Activated T-cell treated with anti-CD3 and anti-CD28 coated beads for 24 hours (primary cell): ENCODE measurements around the gene DLEU7.

ENCODE experiments used
- DNase-seq: peaks from one replicate; pipeline ENCODE4 v3.0.0-alpha.2; 2020; ENCODE audit warnings: low read depth

The DLEU7 gene

DNA sequence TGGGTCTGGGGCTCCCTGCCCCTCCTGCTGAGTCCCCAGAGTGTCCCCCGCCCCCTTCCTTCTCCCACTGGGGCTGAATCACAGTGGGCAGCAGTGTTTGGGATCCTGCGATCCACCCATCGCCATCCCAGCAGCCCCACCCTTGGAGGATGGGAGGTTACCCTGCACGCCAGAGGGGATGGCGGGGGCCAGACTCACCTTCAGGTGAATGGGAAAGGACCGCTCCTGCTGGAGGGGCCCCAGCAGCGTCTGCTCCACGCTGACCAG lies 569 bp downstream of the DLEU7 start:
- DNase-seq, result no peak

DNA sequence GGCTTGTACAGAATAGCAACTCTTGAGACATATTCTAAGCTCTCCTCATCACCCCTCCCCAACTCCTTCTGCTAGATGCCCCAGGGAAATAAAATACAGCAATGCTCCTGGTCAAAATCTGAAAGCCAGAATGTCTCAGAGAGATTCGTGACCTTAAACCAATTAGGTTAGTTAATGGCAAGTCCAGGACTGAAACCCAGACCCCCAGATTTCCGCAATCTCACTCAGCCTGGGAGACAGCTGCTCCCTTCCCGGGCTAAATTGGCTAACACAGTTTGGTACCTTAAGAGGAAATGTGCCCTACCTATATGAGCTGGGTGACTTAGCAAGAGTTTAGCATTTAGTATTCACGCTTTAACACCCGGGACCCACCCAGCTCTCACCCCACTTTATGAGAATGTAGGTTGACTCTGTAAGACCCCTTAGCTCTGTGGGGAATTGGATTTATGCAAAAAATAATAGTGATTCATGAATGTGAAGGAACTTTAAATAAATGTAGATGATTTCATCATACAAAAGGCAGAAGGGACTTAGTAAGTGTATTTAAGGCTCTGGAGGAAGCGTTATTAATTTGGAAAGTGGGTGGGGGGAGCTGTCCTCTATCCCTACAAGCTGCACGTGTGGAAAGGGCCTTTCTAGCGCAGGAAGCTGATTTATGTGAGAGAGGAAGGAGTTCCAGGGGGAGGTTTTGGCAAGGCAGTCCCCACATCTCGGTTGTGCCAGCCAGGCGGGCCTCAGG lies 1.1 kb downstream of the DLEU7 start:
- no peak for DNase-seq

DNA sequence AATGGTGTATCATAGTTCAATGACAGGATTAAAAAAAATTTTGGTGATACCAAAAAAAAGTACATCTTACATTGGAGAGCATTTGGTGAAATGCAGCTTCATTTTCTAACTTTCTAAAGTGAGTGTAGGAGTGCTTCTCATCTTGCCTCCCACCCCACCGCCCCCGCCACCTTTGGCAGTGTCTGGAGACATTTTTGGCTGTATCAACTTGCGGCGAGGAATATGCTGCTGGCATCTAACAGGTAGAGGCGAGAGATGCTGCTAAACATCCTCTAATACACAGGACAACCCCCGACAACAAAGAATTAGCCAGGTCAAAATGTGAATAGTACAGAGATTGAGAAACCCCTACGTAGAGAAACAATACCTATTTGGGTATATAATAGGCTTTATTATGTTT lies 1.7 kb downstream of the DLEU7 start:
- DNase-seq, result no peak

DNA sequence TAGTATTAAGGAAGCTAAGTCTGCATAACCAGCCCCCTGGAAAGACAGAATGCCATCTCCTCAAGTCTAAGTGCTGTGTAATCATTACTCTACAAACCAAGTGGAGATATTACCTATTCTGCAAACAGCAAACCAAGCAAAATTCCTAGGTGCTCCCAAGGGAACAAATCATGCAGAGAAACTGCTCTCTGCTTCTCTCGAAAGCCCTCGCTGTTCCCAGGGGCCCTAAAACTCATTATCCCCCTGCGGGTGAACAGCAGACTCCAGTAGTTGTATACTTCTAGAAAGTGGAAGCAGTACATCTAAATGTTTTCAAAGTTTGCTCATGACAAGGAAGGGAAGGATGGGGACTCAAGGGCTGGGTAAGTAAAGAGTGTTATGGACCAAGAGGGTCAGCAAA lies 3.2 kb downstream of the DLEU7 start:
- DNase-seq, result no peak

DNA sequence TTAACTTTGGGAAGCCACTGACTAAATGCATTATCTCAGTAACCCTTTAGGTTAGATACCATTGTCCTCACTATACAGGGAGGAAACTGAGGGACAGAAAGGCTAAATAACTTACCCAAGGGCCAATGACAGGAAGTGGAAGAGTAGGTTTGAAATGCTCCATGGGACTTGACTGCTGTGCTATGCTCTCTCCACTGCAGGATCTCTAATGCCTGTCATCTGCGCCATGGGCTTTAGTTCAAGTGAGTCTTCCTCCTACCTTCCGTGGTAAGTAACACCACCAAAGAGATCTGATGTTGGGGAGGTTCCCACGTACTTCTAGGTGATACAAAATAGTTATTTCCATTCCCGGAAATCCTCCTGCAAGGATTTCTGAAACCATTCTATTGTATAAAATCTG lies 3.7 kb downstream of the DLEU7 start:
- DNase-seq, result no peak

DNA sequence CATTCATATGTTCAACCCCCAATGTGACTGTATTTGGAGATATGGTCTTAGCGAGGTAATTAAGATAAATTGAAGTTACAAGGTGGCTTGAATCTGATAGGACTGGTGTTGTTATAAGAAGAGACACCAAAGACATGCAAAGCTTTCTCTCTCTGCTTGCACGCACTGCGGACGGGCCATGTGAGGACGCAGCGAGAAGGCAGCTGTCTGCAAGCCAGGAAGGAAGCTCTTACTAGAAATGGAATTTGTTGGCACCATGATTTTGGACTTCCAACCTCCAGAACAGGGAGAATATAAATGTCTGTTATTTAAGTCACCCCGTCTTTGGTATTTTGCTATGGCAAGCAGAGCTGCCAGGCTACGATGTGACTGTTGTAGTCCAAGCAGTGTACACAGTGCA lies 4.8 kb downstream of the DLEU7 start:
- no peak for DNase-seq

DNA sequence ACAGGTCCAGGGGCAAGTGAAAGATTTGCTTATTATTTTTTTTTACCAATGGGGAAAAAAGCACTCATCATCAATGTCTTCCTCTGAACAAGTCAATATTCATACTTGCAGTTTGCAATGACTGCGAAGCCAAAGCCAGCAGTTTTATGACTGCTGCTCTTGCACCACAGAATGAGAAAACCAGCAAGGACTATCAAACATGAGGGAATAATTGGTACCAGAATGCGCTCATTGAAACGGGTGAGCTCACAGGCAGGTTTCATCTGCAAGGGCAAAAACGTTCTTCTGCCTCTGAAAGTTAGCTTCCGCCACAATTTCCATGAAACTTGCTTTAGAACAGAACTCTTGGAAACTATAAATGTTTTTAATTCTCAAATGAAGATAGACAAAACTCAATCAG lies 5.5 kb downstream of the DLEU7 start:
- no peak for DNase-seq

DNA sequence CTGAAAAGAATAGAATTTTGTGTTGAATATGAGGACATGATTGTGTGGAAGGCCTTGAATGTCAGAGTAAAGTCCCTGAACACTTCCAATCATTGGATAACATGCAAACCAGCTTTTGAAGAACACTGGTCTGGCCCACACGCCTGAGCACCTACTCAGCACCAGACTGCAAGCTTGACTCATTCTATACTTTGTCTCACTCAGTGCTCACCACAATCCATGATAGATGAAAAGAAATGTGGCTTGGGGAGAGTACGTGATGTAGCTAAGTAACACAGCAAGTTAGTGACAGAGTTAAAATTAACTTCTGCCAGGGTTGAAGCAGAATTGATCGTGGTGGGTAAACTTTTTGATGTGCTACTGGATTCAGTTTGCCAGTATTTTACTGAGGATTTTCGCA lies 12.0 kb downstream of the DLEU7 start:
- no peak for DNase-seq

DNA sequence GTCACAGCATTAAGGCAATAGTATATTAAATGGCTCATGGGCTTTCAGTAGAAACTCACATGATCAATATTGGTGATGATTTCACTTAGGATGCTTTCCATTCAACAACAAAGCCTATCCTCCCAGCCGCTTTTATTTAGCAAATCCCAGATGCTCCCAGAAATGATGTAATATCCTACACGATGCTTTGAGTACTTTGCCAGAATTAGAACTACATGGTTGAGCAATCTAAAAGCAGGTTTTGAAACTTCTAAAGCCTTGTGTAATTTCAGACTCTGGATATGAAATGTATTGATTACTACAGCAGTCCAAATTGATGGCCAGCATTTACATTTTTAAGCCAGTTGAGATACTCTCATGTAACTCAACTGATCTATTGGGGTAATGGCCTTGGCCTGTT lies 13.6 kb downstream of the DLEU7 start:
- DNase-seq, result no peak

DNA sequence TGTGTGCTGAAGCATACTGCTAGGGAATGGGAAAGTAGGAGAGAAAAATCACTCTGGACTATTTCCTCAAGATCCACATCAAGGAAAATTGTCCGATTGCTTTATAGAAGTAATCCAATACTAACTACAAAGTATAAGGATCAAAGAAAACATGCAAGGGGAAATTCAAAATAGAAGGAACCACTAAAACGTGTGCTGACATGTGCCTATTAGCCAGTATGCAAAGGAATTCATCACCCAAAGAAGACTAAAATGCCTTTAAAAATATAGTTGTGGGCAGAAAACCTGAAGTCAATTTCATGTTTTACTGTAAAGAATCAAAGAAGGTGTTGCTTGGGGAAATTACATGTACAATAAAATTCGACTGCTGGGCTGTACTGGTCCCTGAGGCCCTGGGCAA lies 14.3 kb downstream of the DLEU7 start:
- DNase-seq, result no peak

DNA sequence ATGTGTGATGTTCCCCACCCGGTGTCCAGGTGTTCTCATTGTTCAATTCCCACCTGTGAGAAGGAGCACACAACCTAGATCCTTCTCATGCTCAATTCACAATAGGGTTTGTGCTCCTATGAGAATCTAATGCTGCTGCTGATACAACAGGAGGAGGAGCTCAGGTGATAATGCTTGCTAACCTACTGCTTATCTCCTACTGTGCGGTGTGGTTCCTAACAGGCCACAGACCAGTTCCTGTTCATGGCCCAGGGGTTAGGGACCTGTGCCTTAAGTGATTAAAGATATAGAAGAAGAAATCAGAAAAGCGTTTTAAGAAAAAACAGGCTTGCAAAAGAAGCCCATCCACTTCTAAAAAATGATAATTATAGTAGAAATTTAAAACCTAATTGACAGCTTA lies 17.5 kb downstream of the DLEU7 start:
- DNase-seq, result no peak

DNA sequence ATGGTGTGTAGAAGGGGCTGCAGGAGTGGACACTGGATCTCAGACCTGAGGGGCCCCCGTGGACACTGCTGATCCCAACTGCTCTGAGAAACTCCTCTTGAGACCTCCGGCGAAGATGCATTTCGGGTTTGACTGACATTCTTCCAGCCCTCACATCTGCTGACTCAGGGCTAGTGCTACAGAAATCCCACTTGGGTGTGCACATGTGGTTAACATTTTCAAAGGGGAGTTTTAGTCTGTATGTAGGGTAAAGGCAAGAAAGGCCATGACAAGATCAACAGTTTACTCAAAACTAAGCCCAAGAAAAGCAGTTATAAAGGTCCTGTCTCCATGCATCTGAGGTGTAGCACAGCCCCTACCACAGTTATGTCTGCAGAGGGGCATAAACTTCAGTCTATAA lies 31.2 kb downstream of the DLEU7 start:
- DNase-seq, result no peak

DNA sequence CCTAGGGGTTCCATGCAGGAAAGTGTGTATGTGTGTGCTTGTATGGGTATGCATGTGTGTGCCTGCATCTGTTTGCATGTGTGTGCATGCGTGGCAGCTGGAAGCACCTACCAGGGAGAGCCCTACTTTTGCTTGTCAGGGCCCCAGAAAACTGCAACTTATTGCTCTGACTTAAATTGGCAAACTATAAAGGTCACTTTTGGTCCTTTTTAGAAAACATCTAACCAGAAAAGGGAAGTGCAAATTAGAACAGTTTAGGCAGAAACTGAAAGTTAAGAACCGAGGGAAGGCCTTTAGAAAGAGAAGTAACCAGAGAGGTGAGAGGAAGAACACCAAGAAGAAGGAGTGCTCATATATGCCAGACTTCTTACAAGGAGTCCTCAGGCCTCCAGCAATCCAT lies 32.5 kb downstream of the DLEU7 start:
- no peak for DNase-seq

DNA sequence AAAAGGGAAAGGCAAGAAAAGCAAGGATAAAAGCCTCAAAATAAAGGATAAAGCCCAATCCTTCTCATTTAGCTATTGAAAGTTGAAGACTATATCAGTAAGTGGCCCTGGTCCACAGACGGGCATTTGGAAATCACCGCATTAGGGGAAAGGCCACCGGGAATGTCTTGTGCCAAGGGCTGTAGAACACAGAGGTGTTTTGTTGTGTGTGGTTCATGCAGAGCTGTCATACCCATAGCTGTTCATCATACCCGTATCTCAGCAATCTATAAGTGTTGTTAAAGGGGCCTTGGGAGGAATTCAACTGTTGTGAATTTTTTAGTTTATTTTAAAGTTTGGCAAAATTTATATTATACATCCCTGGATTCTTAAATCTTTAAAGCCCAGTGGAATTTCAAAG lies 33.0 kb downstream of the DLEU7 start:
- no peak for DNase-seq

DNA sequence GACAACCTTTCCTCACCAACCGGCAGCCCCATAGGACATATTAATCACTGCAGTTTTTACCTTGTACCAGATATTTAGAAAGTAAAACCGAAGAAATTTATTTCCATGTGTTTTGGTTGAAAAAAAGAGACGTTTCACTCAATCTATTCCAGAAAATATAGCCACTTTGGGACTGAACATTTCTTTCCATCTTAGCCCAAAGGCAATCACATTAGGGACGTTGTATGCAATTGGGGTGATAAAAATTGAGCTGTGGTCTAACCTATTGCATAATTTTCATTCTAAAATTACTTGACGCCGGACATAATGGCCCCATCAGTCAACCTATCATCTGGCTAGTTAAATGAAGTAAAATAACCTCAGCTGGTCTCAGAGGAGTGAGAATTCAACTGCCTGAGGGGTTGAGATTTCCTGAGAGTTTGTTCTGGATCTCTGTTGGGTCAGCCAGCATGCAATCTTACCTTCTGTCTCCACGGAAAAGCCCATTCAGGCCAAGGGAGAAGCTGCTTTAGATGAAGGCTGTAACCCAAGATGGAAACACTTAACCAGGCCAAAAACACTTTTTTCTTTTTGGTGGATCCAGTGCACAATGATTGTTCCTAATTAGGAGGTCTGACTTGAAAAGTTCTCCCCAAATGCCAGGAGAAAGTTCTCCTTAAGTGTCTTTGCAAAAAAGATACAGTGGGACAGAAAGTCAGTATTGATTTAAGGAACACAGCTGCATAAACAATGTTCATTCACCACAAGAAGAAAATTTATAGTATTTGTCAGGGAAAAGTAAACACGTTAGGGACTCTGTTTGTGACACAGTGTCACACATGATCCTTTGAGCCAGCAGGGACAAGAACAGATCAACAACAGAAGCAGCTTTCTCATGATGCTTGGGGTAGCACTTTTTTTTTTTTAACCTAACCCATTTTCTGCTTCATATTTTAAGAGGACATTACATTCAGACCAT lies 34.1 kb downstream of the DLEU7 start:
- no peak for DNase-seq

DNA sequence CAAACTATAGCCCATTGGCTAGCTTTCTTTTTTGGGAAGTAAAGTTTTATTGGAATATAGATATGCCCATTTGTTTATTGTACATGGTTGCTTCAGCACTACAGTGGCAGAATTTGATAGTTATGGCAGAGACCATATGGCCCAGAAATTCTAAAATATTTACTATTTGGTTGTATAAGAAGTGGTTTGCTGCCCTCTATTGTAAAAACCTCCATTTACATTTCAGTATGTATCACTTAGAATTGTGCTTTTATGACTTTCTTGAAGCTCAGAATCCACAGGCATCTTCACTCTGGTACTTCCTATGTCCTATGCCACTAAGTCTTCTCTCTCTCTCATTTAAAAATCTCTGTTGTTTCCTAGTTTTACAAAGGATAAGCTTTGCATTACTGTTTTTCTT lies 37.7 kb downstream of the DLEU7 start:
- DNase-seq, result no peak

DNA sequence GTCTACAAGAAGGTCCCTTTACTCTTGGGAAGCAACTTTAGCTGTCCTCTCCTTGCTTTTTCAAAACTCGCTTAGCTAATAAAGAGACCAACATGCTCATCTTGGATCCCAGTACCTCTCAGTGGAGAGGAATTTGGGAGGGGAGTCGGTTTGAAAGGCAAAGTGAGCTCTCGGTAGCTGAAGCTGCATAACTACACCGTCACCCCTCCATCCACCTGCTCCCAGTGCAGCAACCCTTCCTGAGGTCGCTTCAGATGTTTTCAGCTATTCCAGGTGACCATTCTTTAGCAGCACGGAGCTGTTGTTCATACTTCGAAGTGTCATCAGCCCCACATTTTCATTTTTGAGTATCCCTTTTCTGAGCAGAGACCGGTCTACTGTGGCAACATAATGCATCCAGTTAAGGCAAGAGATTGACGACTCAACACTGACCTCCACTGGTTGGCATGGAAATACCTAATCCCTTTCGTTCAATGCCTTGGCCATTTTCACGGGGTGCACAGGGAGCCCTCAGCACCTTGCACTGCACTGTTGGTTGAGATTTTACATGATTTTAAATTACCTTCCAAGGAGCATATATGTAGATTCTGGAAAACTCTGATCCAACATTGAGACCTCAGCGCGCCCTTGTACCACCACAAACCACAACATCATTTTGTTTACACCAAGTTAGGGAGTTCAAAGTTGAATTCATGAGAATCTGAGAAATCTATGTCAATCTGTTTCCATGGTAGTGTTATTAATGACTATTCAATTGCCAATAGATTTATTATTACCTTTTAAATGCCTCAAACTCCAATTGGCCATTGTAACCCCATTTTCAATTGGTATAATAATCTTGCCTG lies 42.2 kb downstream of the DLEU7 start:
- peak; percentile 58 for DNase-seq

DNA sequence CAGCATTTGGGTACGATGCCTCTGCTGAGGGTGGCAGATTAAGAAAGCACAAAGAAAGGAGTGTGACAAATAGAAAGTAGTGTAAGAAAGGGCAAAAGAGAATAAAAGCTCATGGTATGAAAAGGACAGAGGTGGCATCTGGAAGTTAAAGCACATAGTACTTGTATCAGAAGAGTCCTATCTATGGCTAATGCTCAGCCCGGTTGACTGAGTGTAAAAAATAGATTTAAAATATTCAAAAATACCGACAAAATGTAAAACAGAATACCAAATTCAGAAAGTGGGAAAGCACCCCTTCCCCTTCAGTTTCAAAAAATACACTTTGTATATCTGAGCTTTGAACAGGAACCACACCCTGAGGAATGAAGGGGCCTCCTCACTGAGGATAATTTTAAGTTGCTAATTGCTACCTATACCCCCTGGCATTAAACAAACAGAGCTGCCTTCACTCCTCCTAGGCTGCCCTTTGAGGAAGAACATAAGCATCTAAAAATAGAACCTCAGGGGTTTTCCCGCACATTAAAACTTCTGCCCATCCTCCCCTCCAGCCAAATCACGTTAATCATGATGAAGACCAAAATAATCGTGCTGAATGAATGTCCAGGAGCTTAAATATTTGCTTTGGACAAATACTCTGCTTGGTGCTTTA lies 43.3 kb downstream of the DLEU7 start:
- DNase-seq, result no peak

DNA sequence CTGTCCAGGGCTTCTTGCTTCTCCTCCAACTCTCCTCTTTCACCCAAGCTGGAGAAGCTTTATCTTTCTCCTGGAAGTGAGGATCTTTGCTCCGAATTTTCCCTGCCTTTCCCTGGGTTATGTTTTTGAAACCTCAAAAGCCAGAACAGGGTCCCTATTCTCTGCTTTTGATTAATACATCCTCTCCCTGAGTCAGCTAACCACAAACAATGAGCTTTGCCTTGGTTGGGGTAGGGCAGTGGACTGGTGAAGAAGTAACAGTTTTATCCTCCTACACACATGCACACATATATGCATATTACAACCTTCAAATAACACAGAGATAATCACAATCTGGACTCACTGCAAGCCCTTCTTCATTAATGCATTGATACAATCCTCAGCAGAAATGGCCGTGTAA lies 44.6 kb downstream of the DLEU7 start:
- no peak for DNase-seq

DNA sequence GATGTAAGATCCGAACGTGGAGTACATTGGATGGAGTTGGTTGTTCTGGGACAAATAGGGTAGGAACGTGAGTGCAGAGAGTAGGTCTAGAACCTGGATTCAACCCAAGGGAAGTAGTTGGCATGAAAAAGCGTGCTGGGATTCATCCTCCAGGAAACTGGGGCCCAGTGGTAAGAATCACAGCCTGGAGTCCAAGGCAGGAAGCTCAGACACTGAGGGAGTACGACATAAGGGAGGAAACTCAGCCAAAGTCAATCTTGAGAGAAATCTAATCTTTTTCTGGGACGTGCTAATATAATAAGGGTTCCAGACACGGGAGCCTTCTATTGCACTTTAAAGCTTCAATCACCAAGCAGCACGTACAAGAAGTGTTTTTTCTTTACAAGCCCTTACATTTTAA lies 46.4 kb downstream of the DLEU7 start:
- DNase-seq, result no peak

DNA sequence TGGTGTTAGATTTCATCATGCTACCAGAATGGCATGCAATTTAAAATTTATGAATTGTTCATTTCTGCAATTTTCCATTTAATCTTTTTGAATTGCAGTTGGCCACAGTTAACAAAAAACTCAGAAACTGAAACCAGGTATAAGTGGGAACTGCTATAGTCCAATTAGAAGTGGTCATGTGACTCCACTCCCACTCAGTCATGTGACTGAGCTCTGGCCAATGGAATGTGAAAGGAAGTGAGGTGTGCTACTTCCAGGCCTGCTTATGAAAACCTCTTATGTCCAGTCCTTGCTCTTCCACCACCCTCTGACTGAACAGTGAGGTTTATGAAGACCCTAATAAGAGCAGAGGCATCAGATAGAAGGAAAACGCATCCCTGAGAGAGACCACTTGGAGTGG lies 47.0 kb downstream of the DLEU7 start:
- DNase-seq, result no peak

DNA sequence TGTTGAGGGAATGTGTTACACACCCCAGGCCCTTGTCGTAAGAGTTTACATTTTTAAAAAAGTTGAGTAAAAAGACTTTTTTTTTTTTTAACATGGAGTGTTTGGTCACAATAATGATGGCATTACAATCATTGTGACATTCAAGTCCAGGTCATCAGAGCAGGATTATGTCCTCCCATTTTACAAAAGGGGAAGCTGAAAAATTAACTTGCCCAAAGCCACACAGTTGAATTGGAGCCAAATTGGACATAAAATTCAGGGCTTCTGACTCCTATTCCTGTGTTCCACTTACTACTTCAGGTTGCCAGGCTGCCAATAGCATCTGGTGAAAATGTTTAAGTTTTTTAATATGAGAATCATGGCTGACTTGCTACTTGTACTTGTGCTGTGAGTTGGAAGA lies 49.3 kb downstream of the DLEU7 start:
- no peak for DNase-seq
